ENCODE results near the gene KLHDC4. TPM values are rescaled to one million over a fixed set of nuclear protein-coding genes. Genes with fewer than 3 reads are reported as not detected.

KLHDC4 gene
- total RNA-seq, 6 donors from 2014 or later: 30.7 to 248 (median 37.5) TPM

DNA sequence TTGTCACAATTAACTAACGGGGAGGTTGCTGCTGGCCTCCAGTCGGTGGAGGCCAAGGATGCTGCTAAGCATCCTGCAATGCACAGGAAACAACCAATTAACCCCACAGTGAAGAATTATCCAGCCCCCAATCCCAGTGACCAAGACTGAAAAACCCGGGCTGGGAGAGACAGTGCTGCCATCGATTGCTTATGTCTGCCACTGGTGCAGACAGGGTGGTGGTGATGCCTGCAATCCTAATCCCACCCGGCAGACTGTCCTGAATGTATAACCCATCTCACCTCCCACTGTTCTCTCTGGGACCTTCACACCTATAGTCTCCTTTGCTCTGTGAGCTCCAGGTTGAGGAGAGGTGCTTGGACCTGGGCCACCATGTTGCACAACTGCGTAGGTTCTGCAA lies 42.3 kb upstream of the KLHDC4 start:
- WGBS, 2 donors: 84 to 91% methylated on average over 6 of the region's 6 CpGs
- no peak for ATAC-seq (ENCODE audit: low FRiP score in 2 of 2)

DNA sequence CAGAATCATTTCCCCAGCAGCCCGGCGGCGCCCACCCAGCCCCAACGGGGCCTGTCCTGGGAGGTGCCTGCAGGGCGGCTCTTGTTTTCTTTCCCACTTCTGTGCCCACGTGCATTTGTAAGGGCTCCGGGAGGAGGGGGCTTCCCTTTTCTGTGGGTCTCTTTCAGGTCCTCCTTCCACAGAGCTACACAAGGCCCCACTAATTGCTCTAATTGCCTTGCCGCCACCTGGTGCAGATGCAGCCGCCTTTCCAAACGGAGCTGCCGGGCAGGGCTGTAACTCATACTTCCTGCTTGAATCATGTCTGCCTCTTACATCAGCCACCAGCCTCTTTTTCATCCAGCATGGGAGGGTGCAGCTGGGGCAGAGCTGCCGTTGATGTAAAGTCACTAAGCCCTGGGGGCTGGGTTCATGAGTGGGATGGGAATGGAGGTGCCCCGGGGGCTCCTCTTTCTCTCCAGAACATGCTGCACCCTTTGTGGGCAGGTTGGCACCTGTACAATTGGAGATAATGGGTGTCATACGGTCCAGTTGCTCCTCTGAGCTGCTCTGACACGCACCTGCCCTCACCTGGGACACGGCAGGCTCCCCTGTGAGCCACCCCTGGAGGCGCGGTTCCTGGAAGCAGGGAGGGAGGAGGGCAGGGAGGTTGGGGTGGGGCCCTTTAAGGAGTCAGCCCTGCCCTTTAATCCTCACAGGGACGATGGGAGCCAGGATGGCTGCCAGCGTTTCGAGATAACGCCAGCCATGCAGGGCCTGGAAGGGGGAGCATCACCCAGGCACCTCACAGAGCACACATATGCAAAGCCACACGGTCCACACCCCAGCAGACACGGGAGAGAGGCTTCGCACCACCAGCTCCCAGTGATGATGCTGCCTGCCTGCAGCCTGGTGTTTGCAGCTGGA lies 41.1 kb upstream of the KLHDC4 start:
- TF ChIP-seq POLR2A (IDR thresholded peaks at IDR 0.05) (no peak), EP300 (IDR thresholded peaks at IDR 0.05) (no peak), POLR2AphosphoS5 (IDR thresholded peaks at IDR 0.05) (no peak)
- TF ChIP-seq, protein P1, sequence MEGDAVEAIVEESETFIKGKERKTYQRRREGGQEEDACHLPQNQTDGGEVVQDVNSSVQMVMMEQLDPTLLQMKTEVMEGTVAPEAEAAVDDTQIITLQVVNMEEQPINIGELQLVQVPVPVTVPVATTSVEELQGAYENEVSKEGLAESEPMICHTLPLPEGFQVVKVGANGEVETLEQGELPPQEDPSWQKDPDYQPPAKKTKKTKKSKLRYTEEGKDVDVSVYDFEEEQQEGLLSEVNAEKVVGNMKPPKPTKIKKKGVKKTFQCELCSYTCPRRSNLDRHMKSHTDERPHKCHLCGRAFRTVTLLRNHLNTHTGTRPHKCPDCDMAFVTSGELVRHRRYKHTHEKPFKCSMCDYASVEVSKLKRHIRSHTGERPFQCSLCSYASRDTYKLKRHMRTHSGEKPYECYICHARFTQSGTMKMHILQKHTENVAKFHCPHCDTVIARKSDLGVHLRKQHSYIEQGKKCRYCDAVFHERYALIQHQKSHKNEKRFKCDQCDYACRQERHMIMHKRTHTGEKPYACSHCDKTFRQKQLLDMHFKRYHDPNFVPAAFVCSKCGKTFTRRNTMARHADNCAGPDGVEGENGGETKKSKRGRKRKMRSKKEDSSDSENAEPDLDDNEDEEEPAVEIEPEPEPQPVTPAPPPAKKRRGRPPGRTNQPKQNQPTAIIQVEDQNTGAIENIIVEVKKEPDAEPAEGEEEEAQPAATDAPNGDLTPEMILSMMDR (IDR thresholded peaks at IDR 0.05): no peak
- Histone ChIP-seq H3K36me3 (no peaks in the 10 kb centered on the region), H3K27ac (peak overlapping the region in 1 of 4 donors; percentile 11), H3K9me3 (no peaks in the 10 kb centered on the region), H3K4me3 (peak overlapping the region in 3 of 4 donors; percentile 20 to 38 (median 35)), H3K4me1 (peaks cover 9 to 16% (median 13%) of the 10 kb centered on the region in 4 donors), H3K27me3 (no peaks in the 10 kb centered on the region)
- ATAC-seq (ENCODE audit: low FRiP score in 2 of 2) (peak; percentile 72 to 85), DNase-seq (peak in 1 of 2 donors; percentile 67)
- WGBS, 2 donors: 25 to 42% methylated on average over 13 to 23 of the region's 25 CpGs

More for the DNA sequence above, 42.3 kb upstream of the KLHDC4 start:
- DNase-seq: no peak
- Histone ChIP-seq H3K27ac (no peak overlapping the region), H3K36me3 (no peaks in the 10 kb centered on the region), H3K4me3 (no peak overlapping the region), H3K27me3 (no peaks in the 10 kb centered on the region), H3K9me3 (no peaks in the 10 kb centered on the region), H3K4me1 (peaks cover 9 to 16% (median 13%) of the 10 kb centered on the region in 4 donors)
- TF ChIP-seq, protein P1 (IDR thresholded peaks at IDR 0.05): no peak
- TF ChIP-seq EP300 (IDR thresholded peaks at IDR 0.05) (no peak), POLR2AphosphoS5 (IDR thresholded peaks at IDR 0.05) (no peak), POLR2A (IDR thresholded peaks at IDR 0.05) (no peak)

DNA sequence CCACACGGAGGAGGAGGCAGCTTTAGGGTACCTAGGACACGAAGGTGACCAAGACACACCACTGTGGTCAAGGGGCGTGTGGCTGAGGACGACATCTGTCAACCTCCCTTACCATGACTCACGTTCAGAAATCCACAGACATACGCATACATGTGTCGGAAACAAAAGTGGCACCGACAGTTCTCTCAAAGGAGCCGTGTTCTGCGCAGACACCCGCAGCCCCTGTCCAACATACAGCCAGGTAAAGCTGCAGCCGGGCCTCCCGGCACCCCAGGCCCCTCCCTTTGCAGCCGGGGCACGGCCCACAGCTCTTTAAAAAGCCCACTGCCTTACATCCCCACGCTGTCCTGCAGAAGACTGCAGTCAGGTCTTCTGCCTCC lies 40.5 kb upstream of the KLHDC4 start:
- DNase-seq: no peak
- TF ChIP-seq POLR2AphosphoS5 (IDR thresholded peaks at IDR 0.05): no peak
- no peak for TF ChIP-seq EP300 (IDR thresholded peaks at IDR 0.05)
- TF ChIP-seq POLR2A (IDR thresholded peaks at IDR 0.05): no peak
- TF ChIP-seq, protein P1 (IDR thresholded peaks at IDR 0.05): no peak
- WGBS, 2 donors: 46 to 59% methylated on average over 14 to 16 of the region's 16 CpGs
- Histone ChIP-seq H3K27ac (no peak overlapping the region), H3K36me3 (no peaks in the 10 kb centered on the region), H3K27me3 (no peaks in the 10 kb centered on the region), H3K4me3 (peak overlapping the region in 3 of 4 donors; percentile 20 to 38 (median 35)), H3K4me1 (peaks cover 9 to 16% (median 13%) of the 10 kb centered on the region in 4 donors), H3K9me3 (no peaks in the 10 kb centered on the region)
- ATAC-seq (ENCODE audit: low FRiP score in 2 of 2): peak in 1 of 2 donors; percentile 3

DNA sequence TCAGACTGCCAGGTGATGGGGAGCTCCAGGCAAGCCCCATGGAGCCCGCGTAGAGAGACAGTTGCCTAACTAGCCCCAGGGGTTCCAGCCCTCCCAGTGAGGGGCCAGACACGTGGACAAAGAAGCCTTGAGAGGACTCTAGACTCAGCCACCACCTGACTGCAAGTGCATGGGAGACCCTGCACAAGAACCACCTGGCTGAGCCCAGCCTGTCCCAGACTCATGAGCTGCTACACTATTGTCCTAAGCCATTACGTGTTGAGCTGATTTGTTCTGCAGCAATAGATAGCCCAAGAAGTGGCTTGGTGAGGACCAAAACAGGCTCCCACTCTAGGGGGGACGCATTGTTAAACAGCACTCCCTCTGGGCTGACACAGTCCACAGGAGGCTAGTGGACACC lies 37.6 kb upstream of the KLHDC4 start:
- no peak for ATAC-seq (ENCODE audit: low FRiP score in 2 of 2)
- Histone ChIP-seq H3K4me1 (peaks cover 9 to 16% (median 13%) of the 10 kb centered on the region in 4 donors), H3K4me3 (no peak overlapping the region), H3K36me3 (no peaks in the 10 kb centered on the region), H3K27ac (no peak overlapping the region), H3K9me3 (no peaks in the 10 kb centered on the region), H3K27me3 (no peaks in the 10 kb centered on the region)
- 92% methylated on average over 4 of the region's 5 CpGs; no CpG with 5 or more reads in 1 of the 2 donors for WGBS, 2 donors
- no peak for DNase-seq
- TF ChIP-seq, protein P1 (IDR thresholded peaks at IDR 0.05): no peak
- TF ChIP-seq EP300 (IDR thresholded peaks at IDR 0.05) (no peak), POLR2AphosphoS5 (IDR thresholded peaks at IDR 0.05) (no peak), POLR2A (IDR thresholded peaks at IDR 0.05) (no peak)

Measured in upper lobe of left lung (tissue), 6 donors.